Nephron (organoid): ENCODE data around the gene TRPM6.
"Not testable (repeated sequence)": the region's sequence is repeated elsewhere in the genome, so short reads cannot be mapped to it uniquely, and the experiment has no call there.

Experiments used
- H3K27ac Mint-ChIP-seq, 3 experiments: 2 replicates each; pipeline ENCODE4 v1.8.0; 2020; ENCODE audit warnings: mixed read lengths in 3 of 3, mild to moderate bottlenecking in 2 of 3, moderate library complexity in 1 of 3
- H3K27me3 Mint-ChIP-seq: 2 replicates; pipeline ENCODE4 v1.8.0; 2021; ENCODE audit warnings: low read depth, mild to moderate bottlenecking, moderate library complexity, mixed read lengths
- H3K36me3 Mint-ChIP-seq: 2 replicates; pipeline ENCODE4 v1.8.0; 2020; ENCODE audit warnings: low read depth, mixed read lengths
- H3K4me1 Mint-ChIP-seq: 2 replicates; pipeline ENCODE4 v1.8.0; 2020; ENCODE audit warnings: mixed read lengths
- H3K4me3 Mint-ChIP-seq, 3 experiments: 2 replicates each; pipeline ENCODE4 v1.8.0; 2020; ENCODE audit warnings: mild to moderate bottlenecking in 3 of 3, mixed read lengths in 3 of 3, moderate library complexity in 2 of 3
- H3K9me3 Mint-ChIP-seq: 2 replicates; pipeline ENCODE4 v1.8.0; 2020; ENCODE audit warnings: mixed read lengths
- TF ChIP-seq, protein P1 (sequence below), 3 experiments: fragments of 200-600 bp; sonication (generic); IDR thresholded peaks; one replicate each; pipeline ENCODE4 v1.5.0; 2021; ENCODE audit warnings: antibody characterized with exemption in 3 of 3; ENCODE audit not compliant: unreplicated experiment in 3 of 3

The TRPM6 gene

DNA sequence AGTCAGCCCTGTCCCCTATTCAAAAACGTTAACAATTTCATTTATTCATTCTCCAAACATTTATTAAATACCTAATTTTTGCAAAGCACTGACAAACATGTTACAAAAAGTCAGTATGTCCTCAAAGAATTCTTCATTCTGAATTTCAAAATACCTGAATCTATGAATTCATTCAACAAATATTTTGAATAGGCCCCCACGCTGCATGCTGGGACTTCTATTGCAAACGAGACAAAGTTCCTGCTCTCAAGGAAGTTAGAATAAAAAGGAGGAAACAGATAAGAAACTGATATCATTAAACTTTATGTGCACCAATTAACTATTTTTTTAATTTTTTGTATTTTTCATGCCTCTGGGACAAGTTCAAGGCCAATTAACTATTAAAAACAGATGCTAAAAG lies 26.6 kb downstream of the TRPM6 start:
- no peaks in the 10 kb centered on the region for H3K9me3 Mint-ChIP-seq
- no peaks in the 10 kb centered on the region for H3K36me3 Mint-ChIP-seq
- no peaks in the 10 kb centered on the region for H3K4me1 Mint-ChIP-seq
- no peak overlapping the region for H3K27ac Mint-ChIP-seq
- no peaks in the 10 kb centered on the region for H3K27me3 Mint-ChIP-seq
- no peak overlapping the region for H3K4me3 Mint-ChIP-seq
- TF ChIP-seq, protein P1, sequence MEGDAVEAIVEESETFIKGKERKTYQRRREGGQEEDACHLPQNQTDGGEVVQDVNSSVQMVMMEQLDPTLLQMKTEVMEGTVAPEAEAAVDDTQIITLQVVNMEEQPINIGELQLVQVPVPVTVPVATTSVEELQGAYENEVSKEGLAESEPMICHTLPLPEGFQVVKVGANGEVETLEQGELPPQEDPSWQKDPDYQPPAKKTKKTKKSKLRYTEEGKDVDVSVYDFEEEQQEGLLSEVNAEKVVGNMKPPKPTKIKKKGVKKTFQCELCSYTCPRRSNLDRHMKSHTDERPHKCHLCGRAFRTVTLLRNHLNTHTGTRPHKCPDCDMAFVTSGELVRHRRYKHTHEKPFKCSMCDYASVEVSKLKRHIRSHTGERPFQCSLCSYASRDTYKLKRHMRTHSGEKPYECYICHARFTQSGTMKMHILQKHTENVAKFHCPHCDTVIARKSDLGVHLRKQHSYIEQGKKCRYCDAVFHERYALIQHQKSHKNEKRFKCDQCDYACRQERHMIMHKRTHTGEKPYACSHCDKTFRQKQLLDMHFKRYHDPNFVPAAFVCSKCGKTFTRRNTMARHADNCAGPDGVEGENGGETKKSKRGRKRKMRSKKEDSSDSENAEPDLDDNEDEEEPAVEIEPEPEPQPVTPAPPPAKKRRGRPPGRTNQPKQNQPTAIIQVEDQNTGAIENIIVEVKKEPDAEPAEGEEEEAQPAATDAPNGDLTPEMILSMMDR (IDR thresholded peaks at IDR 0.05; ENCODE audit: unreplicated experiment in 3 of 3), result no peak

DNA sequence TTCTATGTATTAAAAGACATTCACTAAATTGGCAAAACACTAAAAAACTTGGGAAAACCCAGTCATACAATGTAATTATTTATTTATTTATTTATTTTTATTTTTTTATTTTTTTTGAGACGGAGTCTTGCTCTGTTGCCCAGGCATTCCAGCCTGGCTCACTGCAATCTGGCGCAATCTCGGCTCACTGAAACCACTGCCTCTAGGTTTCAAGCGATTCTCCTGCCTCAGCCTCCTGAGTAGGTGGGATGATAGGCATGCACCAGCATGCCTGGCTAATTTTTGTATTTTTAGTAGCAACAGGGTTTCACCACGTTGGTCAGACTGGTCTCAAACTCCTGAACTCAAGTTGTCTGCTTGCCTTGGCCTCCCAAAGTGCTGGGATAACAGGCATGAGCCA lies 27.5 kb downstream of the TRPM6 start:
- H3K27ac Mint-ChIP-seq, H3K36me3 Mint-ChIP-seq, H3K9me3 Mint-ChIP-seq, H3K4me1 Mint-ChIP-seq, H3K27me3 Mint-ChIP-seq, H3K4me3 Mint-ChIP-seq: not testable (repeated sequence)

DNA sequence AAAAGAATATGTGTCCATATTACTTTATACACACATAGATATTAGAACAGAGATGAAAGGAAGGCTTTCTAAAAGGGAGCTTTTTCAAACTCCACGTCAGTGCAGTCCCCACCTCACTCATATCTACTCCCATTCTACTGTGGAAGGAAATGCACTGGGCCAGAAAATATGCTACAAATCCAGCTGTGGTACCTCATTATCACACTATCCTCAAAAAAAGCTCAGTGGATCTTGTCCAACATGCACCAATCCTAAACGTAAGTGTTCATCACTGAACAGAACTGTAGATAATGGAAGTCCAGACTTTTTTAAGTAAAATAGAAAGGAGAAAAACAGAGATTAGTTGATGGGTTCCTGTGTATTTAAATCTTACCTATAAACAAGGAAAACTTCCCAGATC lies 27.9 kb downstream of the TRPM6 start:
- no peaks in the 10 kb centered on the region for H3K9me3 Mint-ChIP-seq

DNA sequence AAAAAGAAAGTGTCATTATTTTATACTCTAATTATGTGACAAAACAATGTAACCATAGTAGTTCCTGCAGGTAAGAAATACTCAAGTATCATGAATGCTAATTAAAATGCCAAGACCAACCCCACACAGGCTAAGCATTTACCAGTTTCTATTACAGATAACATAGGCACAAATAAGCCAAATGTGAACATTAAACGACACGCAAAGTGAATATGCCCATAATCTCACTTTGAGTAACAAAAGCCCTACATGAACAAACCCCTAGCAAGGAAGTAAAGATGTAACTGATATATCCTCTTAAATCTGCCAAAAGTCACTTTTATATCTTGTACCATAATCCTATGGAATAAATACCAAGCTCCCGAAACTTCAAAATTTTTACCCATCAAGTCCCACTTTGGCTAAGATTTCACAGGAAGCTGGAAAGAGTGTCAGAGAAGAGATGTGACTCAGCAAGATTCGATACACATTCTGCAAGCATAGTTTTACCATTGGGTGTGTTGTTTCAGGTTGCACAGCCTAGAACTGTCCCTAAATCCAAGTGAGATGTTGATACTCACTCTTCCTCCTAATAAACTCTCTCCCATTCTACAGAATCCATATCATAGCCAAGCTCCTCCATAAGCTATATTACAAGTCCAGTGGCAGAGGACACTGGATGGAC lies 28.8 kb downstream of the TRPM6 start:
- no peak overlapping the region for H3K4me3 Mint-ChIP-seq
- TF ChIP-seq, protein P1 (IDR thresholded peaks at IDR 0.05; ENCODE audit: unreplicated experiment in 3 of 3), result no peak
- no peaks in the 10 kb centered on the region for H3K27me3 Mint-ChIP-seq
- H3K36me3 Mint-ChIP-seq, result no peaks in the 10 kb centered on the region
- H3K4me1 Mint-ChIP-seq, result no peaks in the 10 kb centered on the region
- H3K27ac Mint-ChIP-seq, result no peak overlapping the region
- no peaks in the 10 kb centered on the region for H3K9me3 Mint-ChIP-seq

More for the DNA sequence above, 27.9 kb downstream of the TRPM6 start:
- Mint-ChIP-seq H3K27ac (no peak overlapping the region), H3K27me3 (no peaks in the 10 kb centered on the region), H3K4me3 (no peak overlapping the region), H3K4me1 (no peaks in the 10 kb centered on the region), H3K36me3 (no peaks in the 10 kb centered on the region)
- TF ChIP-seq, protein P1 (IDR thresholded peaks at IDR 0.05; ENCODE audit: unreplicated experiment in 3 of 3), result no peak

DNA sequence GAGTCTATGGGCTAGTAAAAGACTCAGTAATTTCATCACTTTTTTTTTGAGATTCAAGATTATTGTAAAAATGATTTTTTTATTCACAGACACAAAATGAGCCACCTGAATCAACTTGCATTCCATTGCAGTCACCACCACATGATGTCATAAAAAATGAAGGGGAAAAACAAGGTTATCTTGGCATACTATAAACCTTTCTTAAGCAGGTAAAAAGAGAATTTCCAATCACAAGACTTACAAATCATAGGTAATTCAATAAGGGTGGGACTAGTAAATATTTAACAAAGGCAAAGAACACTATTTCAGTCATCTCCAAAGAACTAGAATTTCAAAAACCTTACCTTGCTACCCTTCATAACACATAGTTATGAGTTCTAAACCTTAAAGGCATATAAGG lies 30.7 kb downstream of the TRPM6 start:
- TF ChIP-seq, protein P1 (IDR thresholded peaks at IDR 0.05; ENCODE audit: unreplicated experiment in 3 of 3), result no peak
- no peak overlapping the region for H3K4me3 Mint-ChIP-seq
- no peaks in the 10 kb centered on the region for H3K36me3 Mint-ChIP-seq
- no peaks in the 10 kb centered on the region for H3K4me1 Mint-ChIP-seq
- H3K27me3 Mint-ChIP-seq, result no peaks in the 10 kb centered on the region
- H3K27ac Mint-ChIP-seq, result no peak overlapping the region
- no peaks in the 10 kb centered on the region for H3K9me3 Mint-ChIP-seq

DNA sequence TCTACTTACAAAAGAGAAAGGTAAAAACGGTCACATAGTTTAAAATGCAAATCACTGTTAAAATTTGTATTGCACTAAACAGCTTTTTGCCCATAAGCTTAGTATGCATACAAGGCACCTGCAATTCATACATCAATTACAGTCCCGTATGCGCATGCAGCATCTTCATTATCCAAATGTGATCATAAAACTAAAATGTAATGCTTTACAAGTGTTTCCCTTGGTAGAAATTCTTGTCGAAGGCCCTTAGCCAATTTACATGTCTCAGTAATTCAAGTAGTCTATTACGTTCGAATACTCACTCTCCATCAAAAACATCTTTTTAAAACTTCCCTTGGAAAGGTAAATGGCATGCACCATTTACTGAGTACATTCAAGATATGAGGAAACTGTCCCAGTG lies 32.6 kb downstream of the TRPM6 start:
- Mint-ChIP-seq H3K4me3 (no peak overlapping the region), H3K36me3 (no peaks in the 10 kb centered on the region), H3K4me1 (no peaks in the 10 kb centered on the region), H3K27me3 (no peaks in the 10 kb centered on the region), H3K9me3 (no peaks in the 10 kb centered on the region), H3K27ac (no peak overlapping the region)
- TF ChIP-seq, protein P1 (IDR thresholded peaks at IDR 0.05; ENCODE audit: unreplicated experiment in 3 of 3), result no peak

DNA sequence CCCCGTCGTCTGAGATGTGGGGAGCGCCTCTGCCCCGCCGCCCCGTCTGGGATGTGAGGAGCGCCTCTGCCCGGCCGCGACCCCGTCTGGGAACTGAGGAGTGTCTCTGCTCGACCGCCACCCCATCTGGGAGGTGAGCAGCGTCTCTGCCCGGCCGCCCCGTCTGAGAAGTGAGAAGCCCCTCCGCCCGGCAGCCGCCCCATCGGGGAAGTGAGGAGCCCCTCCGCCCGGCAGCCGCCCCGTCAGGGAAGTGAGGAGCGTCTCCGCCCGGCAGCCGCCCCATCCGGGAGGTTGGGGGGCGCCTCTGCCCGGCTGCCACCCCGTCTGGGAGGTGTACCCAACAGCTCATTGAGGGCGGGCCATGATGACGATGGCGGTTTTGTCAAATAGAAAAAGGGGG lies 34.7 kb downstream of the TRPM6 start:
- not testable (repeated sequence) for H3K36me3 Mint-ChIP-seq, H3K27ac Mint-ChIP-seq

More for the DNA sequence above, 34.7 kb downstream of the TRPM6 start:
- not testable (repeated sequence) for H3K27me3 Mint-ChIP-seq, H3K4me3 Mint-ChIP-seq, H3K4me1 Mint-ChIP-seq, H3K9me3 Mint-ChIP-seq
